Measurements from ENCODE around the gene CCNT1.

- TF ChIP-seq CTCF (IDR thresholded peaks at IDR 0.05; ENCODE audit: insufficient read depth, low read depth, low read length) (no peak), EZH2 (IDR thresholded peaks at IDR 0.05; ENCODE audit: insufficient read depth, low read length) (no peak)
Measured at GRCh38 chr12:48688836-48689235, 27.7 kb downstream of the CCNT1 start.
